Stimulated activated CD4-positive, alpha-beta T cell treated with anti-CD3 and anti-CD28 coated beads, TNF-alpha, amount 100 ng/mL, for 24 hours (primary cell): ENCODE data around the gene MTMR10.

Source experiments
- DNase-seq, 3 experiments: peaks; one replicate each; pipeline ENCODE4 v3.0.0-alpha.2; 2020; ENCODE audit warnings: low read depth in 3 of 3

MTMR10 gene

DNA sequence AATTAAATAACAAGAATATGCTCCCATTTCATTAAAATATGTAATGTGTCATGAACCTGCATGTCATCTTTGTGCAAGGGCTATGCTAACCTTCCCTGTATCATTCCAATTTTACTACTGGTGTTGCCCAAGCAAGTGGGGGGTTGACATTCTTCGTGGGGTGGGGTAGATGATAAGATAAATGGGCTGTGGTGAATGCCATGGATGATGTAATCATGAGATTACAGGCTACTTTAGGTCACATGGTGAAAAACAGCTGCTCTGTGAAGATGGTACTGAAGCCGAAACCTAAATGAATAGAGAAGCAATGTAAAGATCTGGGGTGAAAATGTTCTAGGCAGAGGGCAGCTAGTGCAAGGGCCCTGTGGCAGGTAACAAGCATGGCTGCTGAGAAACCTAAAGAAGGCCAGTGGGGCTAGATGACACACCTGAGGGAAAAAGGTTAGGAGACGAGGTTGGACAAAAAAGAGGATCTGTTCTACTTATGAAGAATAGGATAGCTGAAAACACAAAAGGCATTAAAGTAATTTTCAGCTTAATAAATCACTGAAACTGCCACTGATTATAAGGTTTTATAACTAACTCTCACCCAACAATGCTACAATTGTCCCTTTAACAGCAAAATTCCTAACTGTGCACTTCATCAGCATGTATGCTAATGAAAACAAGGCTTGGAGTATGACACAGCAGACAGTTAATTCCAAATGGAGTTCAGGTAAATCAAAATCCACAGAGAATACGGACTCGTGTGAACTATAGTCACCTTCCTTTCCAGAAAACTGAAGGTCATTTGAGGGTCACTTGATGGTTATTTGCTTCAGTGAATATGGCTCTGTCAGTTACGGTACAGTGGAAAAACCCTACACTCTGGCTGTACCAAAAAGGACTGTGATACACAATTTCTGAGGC lies 35.0 kb downstream of the MTMR10 start:
- no peak for DNase-seq

DNA sequence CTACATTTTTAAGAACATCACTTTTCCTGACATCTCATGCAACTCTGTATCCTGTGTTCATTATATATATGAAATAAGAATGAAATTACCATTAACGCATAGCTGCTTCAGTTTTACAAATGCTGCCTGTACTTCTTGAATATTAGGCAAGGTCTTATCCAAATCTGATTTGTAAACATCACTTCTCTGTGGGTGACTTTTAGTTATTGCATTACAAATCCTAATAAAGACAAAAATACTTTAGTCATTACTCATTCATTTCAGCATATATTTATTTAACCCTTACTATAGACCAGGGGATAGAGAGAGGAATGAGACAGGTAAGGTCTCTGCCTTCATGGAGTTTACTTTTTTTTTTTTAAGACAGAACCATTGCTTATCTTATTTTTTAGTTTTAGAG lies 36.8 kb downstream of the MTMR10 start:
- DNase-seq, result no peak

GRCh38 chr15:30953731-30954378 lies 37.6 kb downstream of the MTMR10 start:
- DNase-seq, result peak in 1 of 3 experiments; percentile 6

DNA sequence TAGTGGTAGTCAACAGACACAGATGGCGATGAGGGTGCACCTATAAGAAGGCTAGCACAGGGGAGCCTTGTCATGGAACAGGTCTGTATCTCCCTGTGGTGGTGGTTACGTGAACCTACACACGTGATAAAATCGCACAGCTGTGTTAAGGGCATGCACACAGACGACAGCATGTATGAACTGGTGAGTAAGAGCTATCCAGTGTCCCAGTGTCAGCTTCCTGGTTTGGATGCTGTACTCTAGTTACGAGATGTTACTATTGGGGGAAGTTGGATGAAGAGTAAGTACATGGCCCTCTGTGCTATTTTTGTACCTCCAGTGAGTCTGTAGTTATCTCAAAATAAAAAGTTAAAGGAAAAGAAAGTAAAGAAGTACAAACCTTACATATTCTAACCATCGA lies 38.2 kb downstream of the MTMR10 start:
- no peak for DNase-seq

DNA sequence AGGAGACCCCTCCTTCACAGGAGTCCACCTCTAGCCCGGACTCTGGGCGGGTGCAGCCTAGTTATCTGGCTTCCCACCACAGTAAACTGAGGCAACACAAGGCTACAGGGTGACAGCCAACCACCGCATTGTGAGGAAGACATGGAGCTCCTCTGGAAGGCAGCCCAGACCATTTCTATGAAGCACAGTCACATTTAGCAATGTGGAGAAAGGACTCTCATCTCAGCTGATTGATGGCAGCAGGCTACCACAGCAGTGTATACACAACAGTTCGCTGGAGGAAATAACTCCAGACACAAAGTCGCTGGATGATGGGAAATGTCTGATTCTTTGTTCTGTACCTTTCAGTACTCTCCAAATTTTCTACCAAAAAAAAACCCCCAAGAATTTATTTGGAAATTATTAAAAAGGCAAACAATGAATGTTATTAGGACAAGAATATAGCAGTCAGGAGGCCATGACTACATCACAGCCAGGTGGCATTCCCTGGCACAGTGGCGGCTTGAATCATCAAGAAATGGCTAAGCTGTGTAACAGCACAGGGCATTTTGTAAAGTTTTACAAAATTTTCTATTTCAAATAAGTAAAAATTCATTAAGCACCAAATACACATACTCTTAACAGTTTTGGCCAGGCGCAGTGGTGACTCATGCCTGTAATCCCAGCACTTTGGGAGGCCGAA lies 47.6 kb downstream of the MTMR10 start:
- DNase-seq, result no peak

DNA sequence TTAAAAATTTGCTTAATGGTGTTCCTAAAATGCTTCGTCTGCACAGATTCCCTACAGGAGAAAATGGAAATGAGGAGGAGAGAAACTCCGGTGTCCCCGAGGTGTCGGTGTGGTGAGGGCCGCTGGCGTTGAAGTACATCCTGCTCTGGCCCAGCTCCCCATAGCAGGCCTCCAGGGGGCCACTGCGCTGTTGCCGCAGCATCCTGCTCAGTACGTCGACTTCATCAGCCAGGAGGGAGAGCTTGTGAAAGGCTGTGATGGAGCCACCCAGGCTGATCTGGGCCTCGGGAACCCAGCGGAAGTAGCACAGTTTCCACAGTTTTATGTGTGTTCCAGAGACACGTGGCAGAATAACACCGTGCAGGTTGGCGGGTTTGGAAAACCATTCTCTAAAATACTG lies 49.9 kb downstream of the MTMR10 start:
- no peak for DNase-seq

- no peak for DNase-seq
Measured at GRCh38 chr15:30940359-30940758, 51.1 kb downstream of the MTMR10 start.

GRCh38 chr15:30939161-30939560 lies 52.3 kb downstream of the MTMR10 start:
- DNase-seq, result no peak

- no peak for DNase-seq
Measured at GRCh38 chr15:30933293-30933692, 58.1 kb downstream of the MTMR10 start.

DNA sequence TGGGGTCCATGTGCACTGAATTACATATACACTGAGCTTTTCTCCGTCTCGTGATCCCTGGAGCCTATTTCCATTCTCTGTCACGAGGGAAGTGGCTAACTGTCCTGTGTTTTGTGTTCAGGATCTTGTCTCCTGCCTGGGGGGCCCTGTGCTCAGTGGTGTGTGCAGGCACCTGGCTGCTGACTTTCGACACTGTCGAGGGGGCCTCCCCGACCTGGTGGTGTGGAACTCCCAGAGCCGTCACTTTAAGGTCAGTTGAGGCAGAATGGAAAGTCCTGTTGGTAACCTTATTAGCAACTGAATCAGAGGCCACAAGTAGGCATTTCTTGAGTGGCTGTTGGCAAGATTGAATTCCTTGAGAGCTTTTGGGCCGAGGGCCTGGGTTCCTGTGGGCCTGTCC lies 61.0 kb downstream of the MTMR10 start:
- no peak for DNase-seq

DNA sequence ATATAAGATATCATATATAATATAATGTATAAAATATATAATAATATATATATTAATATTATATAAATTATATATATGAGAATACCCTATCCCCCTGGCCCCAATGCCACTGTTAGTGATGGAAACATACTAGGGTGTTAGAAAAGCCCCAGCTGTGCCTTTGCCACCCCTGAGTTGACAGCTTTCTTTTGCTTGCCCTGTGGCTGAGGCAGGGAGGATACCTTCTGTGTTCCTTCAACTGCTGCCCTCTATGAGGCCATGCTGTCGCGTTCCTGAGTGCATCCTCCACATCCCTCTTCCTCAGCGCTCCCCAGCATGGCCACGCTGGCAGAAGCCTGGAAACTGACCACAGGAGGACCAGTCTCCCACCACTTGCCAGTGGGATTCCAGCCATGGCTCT lies 61.4 kb downstream of the MTMR10 start:
- no peak for DNase-seq

DNA sequence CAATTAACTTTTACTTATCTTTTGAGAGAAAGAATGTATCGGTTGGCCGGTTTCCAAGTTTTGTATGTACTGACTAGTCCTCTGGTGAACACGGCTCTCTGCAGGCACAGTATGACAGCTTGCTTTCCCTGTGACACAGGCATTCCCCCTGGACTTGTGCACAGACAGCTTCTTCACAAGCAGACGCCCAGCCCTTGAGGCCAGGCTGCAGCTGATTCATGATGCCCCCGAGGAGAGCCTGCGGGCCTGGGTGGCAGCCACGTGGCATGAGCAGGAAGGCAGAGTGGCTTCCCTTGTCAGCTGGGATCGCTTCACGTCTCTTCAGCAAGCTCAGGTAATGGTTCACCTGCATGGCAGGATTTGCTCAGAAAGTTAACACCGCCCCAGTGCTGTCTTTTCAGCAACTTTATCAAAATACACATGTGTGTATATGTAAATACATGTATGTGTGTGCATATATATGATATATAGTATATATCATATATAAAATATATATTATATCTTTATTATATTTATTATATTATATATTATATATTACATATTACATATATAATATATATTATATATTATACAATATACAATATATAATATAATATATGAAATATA lies 62.3 kb downstream of the MTMR10 start:
- DNase-seq, result no peak

GRCh38 chr15:30928076-30928475 lies 63.4 kb downstream of the MTMR10 start:
- DNase-seq, result no peak

DNA sequence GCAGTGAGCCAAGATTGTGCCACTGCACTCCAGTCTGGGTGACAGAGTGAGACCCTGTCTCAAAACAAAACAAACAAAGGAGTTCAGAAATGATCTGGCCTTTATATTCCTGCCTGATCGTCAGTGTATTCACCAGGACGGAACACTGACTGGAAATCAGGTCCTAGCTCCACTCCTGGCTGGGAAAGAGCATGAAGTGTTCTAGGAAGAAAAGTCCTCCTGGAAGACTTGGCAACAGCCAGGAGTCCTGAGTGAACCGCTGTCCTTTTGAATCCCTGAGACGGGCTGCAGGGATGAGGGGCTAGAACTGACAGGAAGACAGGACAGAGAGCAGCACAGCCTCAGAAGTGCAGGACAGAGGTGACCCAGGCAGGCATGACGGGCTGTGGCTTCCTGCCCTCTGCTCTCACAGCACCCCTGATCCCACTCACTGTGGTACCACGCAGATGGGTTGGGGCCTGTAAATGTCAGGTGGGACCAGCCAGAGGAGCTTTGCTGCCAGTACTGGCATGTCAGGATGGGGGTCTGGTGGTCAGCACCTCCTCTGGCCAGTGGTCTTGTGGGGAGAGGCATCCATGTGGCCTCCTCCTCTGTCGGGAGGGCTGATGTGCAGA lies 64.2 kb downstream of the MTMR10 start:
- DNase-seq, result no peak

- DNase-seq, result no peak
Measured at GRCh38 chr15:30926161-30926560, 65.3 kb downstream of the MTMR10 start.

DNA sequence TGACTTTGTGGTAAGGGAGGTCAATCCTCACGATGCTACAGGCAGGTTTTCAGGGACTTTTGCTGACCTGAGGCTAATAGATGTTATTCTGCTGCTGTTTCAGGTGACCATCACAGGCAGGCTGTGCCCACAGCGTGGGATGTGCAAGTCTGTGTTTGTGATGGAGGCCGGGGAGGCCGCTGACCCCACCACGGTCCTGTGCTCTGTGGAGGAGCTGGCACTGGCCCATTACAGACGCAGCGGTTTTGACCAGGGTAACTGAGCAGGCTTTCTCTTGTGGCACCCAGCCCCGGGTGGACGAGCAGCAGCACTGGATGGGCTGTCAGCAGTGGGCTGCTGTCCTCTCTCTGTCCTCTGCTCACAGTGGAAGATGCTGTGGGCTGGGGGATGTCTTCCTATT lies 65.7 kb downstream of the MTMR10 start:
- no peak for DNase-seq

- no peak for DNase-seq
Measured at GRCh38 chr15:30924353-30924752, 67.1 kb downstream of the MTMR10 start.

DNA sequence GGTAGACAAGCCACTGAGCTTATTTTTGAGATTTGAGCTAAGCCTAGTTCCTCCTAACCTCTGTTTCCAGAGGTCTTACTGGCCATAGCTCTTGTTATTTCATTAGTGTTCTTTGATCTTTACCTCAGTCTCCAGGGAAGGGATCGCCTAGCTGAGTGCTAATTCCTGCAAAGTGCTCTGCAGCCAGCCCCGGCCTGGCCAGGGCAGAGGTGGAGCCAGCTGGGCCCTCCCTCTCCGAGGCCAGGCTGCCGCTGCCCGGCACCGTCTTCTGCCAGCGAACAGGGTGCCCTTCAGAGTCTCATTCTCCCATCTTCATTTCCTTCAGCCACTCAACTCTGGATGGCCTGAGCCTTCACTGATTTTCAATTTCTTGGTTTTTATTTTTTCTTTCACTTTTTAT lies 68.0 kb downstream of the MTMR10 start:
- no peak for DNase-seq

DNA sequence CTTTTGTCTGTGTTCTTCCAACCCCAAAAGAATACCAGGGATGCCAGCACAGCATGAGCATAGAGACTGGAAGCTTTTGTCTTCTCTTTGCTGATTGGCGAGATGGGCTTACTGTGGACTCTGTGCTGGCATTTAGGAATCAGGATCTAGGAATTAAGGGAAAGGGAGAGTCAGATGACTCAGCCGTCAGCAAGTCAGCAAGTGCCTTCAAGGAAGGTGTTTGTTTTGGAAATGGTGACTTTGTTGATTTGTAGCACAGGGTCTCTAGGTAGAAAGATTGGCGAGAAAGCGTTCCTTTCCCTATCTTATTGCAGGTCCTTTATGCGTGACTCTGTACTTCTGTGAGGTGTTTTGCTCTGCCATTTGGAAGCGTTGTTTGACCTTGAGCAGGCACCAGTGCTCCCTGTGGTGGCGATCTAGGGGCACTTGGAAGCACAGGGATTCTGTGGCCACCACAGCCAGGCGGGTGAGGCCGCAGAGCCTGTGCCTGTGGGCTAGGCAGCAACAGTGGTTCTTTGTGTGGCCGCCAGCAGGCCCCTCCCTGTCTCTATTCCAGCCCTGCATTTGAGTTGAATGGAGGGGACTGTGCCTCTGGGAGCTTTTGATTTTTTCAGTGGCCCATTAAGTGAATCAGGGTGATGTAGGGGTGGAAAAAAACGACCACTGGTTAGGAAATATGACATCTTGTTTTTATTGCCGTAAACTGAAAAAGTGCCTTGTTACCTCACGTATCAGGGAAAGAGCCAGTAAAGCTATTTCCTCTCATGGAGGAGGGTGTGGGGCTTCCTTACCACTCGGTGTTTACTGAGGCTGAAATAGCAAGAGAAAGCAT lies 68.7 kb downstream of the MTMR10 start:
- no peak for DNase-seq

DNA sequence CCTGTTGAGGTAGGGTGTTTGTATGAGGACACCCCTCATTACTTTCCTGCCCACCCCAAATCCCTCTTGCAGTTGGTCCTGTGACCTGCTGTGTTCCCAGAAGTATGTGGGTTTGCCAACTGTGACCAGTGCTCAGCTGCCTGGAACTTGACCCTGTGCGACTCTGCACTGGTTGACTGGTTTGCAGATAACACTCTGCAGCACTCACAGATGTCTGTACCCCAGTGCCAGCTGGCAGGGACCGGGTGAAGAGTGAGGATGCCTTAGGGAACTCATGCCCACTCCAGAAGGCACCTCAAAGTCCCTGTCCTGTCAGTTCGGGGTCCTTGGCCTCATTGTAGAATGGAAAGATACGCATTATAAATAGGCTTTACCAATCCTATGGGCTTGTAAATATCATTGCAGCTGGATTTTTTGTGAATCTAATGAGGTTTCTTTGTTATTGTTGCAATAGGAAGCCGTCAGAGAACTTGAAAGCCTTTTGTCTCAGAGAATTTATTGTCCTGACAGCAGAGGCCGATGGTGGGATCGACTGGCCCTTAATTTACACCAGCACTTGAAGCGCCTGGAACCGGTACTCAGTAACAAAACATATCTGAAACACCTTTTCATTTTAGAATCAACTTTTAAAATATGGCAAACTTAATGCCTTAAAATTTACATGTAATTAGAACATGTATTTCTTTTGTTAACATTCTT lies 69.5 kb downstream of the MTMR10 start:
- DNase-seq, result no peak
